HCT116 (cell line): ENCODE data around the gene C1orf21. TPM values are rescaled to one million over a fixed set of nuclear protein-coding genes. Genes with fewer than 3 reads are reported as not detected.

ENCODE experiments used
- ATAC-seq: fragments of 200-7000 bp; cut with Tn5 transposase; 2 replicates; pipeline ENCODE4 v1.9.1; 2020; ENCODE audit warnings: mild to moderate bottlenecking, moderate library complexity
- BruUV-seq: library from RNA; stranded (reverse); fragments of 400-500 nt; replicated peaks from 2 replicates; lab custom pipeline; 2021; lab: Mats Ljungman, UMichigan
- CTCF ChIA-PET: fragments of 300-600 bp; sonication (Branson Sonifier 250); formaldehyde crosslinking; loops from one replicate; lab custom pipeline; 2021; ENCODE audit warnings: antibody characterized with exemption; lab: Charles Lee
- POLR2A ChIA-PET: fragments of 300-600, 350-600 bp; sonication (Branson Sonifier 250); formaldehyde crosslinking; loops from one replicate; lab custom pipeline; 2021; ENCODE audit warnings: antibody characterized with exemption; lab: Charles Lee
- RAD21 ChIA-PET, 2 experiments: fragments of 300-600 bp; sonication (Branson Sonifier 250); formaldehyde crosslinking; loops; one replicate each; lab custom pipeline; 2023; ENCODE audit warnings: low total read pairs in 2 of 2; ENCODE audit not compliant: uncharacterized antibody in 2 of 2, unreplicated experiment in 2 of 2, low non-redundant PET in 1 of 2; lab: Charles Lee
- DNase-seq: peaks from one replicate; pipeline ENCODE4 v3.0.0-alpha.2; 2010; ENCODE audit warnings: low read depth, low spot score
- H2AFZ ChIP-seq: fragments of 200-600 bp; shearing (Covaris generic), sonication (generic); 2 replicates; pipeline ENCODE4 v1.6.1; 2017; ENCODE audit warnings: low read depth, mixed run types, mixed read lengths, antibody characterized with exemption, low read length; ENCODE audit not compliant: poor library complexity, severe bottlenecking
- H3K27ac ChIP-seq: 2 replicates; pipeline ENCODE4 v1.5.1; 2012; ENCODE audit warnings: low read depth, low read length
- H3K27me3 ChIP-seq: fragments of 200-600 bp; sonication (generic); 2 replicates; pipeline ENCODE4 v1.6.1; 2016; ENCODE audit warnings: mixed run types, low read length, mixed read lengths; ENCODE audit not compliant: insufficient read depth
- H3K36me3 ChIP-seq, 2 experiments: fragments of 200-500 bp in 1 of 2; fragments of 200-600 bp in 1 of 2; sonication (Bioruptor generic) in 1 of 2; sonication (generic) in 1 of 2; 2 replicates each; pipeline versions ENCODE4 v1.5.1 to v1.6.1; 2014 to 2016; ENCODE audit warnings: low read length in 2 of 2, inconsistent platforms in 1 of 2, mixed read lengths in 1 of 2, mixed run types in 1 of 2; ENCODE audit not compliant: insufficient read depth in 2 of 2, control insufficient read depth in 1 of 2
- H3K4me1 ChIP-seq, 2 experiments: fragments of 200-600 bp in 1 of 2; sonication (generic) in 1 of 2; 2 replicates each; pipeline versions ENCODE4 v1.5.1 to v1.6.1; 2012 to 2017; ENCODE audit warnings: low read length in 2 of 2, inconsistent platforms in 1 of 2, mild to moderate bottlenecking in 1 of 2, mixed read lengths in 1 of 2, mixed run types in 1 of 2, moderate library complexity in 1 of 2; ENCODE audit not compliant: insufficient read depth in 2 of 2, control insufficient read depth in 1 of 2
- H3K4me2 ChIP-seq: fragments of 200-600 bp; sonication (generic); 2 replicates; pipeline ENCODE4 v1.6.1; 2017; ENCODE audit warnings: mixed run types, low read length, mixed read lengths
- H3K4me3 ChIP-seq, 2 experiments: fragments of 200-600 bp in 1 of 2; sonication (generic) in 1 of 2; replicated peaks in 1 of 2; 2 replicates each; pipeline ENCODE4 v1.5.1; 2011 to 2016; ENCODE audit warnings: low read length in 2 of 2, control low read depth in 1 of 2, low read depth in 1 of 2, mild to moderate bottlenecking in 1 of 2, mixed read lengths in 1 of 2, mixed run types in 1 of 2
- H3K79me2 ChIP-seq: fragments of 200-600 bp; sonication (generic); 2 replicates; pipeline ENCODE4 v1.6.1; 2017; ENCODE audit warnings: mild to moderate bottlenecking, mixed run types, low read length, moderate library complexity, mixed read lengths; ENCODE audit not compliant: insufficient read depth
- H3K9ac ChIP-seq: fragments of 200-600 bp; sonication (generic); 2 replicates; pipeline ENCODE4 v1.6.1; 2016; ENCODE audit warnings: low read length, mixed read lengths
- H3K9me2 ChIP-seq: fragments of 200-600 bp; sonication (generic), shearing (Covaris generic); 2 replicates; pipeline ENCODE4 v1.6.1; 2017; ENCODE audit warnings: mixed run types, mild to moderate bottlenecking, moderate library complexity; ENCODE audit not compliant: insufficient read depth
- H3K9me3 ChIP-seq, 2 experiments: fragments of 200-500 bp in 1 of 2; fragments of 200-600 bp in 1 of 2; sonication (Bioruptor generic) in 1 of 2; sonication (generic) in 1 of 2; 2 replicates each; pipeline ENCODE4 v1.6.1; 2014 to 2017; ENCODE audit warnings: low read length in 2 of 2, mixed read lengths in 2 of 2, inconsistent platforms in 1 of 2, low read depth in 1 of 2, mild to moderate bottlenecking in 1 of 2, mixed run types in 1 of 2, moderate library complexity in 1 of 2; ENCODE audit not compliant: control insufficient read depth in 1 of 2, insufficient read depth in 1 of 2
- H4K20me1 ChIP-seq: fragments of 200-600 bp; sonication (generic), shearing (Covaris generic); 2 replicates; pipeline ENCODE4 v1.6.1; 2017; ENCODE audit warnings: mixed run types, mild to moderate bottlenecking, moderate library complexity; ENCODE audit not compliant: insufficient read depth
- EGR1 ChIP-seq: IDR thresholded peaks from 2 replicates; pipeline ENCODE4 v1.6.1; 2012; ENCODE audit warnings: low read depth
- ELF1 ChIP-seq: IDR thresholded peaks from 2 replicates; pipeline ENCODE4 v1.6.1; 2012; ENCODE audit warnings: low read depth, borderline replicate concordance
- EZH2 ChIP-seq: fragments of 200-600 bp; sonication (generic); IDR thresholded peaks from 2 replicates; pipeline ENCODE4 v1.6.1; 2017; ENCODE audit warnings: antibody characterized with exemption, mixed run types
- JUND ChIP-seq: IDR thresholded peaks from 2 replicates; pipeline ENCODE4 v1.6.1; 2012
- POLR2A ChIP-seq: IDR thresholded peaks from 2 replicates; pipeline ENCODE4 v1.7.0; 2011; ENCODE audit warnings: borderline replicate concordance; ENCODE audit not compliant: insufficient read depth, insufficient read length; ENCODE audit errors: extremely low read depth
- POLR2AphosphoS5 ChIP-seq: IDR thresholded peaks from 2 replicates; pipeline ENCODE4 v1.6.1; 2011; ENCODE audit warnings: mild to moderate bottlenecking, low read depth, low read length, moderate library complexity
- RAD21 ChIP-seq: IDR thresholded peaks from 2 replicates; pipeline ENCODE4 v1.6.1; 2012; ENCODE audit warnings: low read depth, mild to moderate bottlenecking
- REST ChIP-seq: IDR thresholded peaks from 2 replicates; pipeline ENCODE4 v1.6.1; 2012; ENCODE audit warnings: low read depth
- SIN3A ChIP-seq: IDR thresholded peaks from 2 replicates; pipeline ENCODE4 v1.6.1; 2012; ENCODE audit warnings: low read depth
- ZBTB33 ChIP-seq: IDR thresholded peaks from 2 replicates; pipeline ENCODE4 v1.6.1; 2011; ENCODE audit warnings: mild to moderate bottlenecking, low read length, moderate library complexity; ENCODE audit not compliant: insufficient replicate concordance; ENCODE audit errors: extremely low read depth
- ZFX ChIP-seq: fragments of 450-650 bp; IDR thresholded peaks from 2 replicates; pipeline ENCODE4 v1.6.1; 2017
- intact Hi-C: fragments of 100-400 bp; cut with micrococcal nuclease; formaldehyde crosslinking; loops from 2 replicates; pipeline ENCODE4 v1.10.0; 2022
- total RNA-seq: library from RNA; stranded (reverse); gene quantifications from one replicate; pipeline ENCODE4 v1.2.1, GENCODE V29; 2021; ENCODE audit not compliant: unreplicated experiment

C1orf21 gene
- total RNA-seq, 1 experiment from 2014 or later: 8.9 TPM

GRCh38 chr1:184499616-184500015 is 112.8 kb downstream of the C1orf21 start:
- DNase-seq: no peak
- no peaks in the 10 kb centered on the region for H3K9me2 ChIP-seq
- H3K9ac ChIP-seq: no peak overlapping the region
- ChIA-PET RAD21 (no interaction called here), POLR2A (no interaction called here), CTCF (no interaction called here)
- H3K79me2 ChIP-seq: no peaks in the 10 kb centered on the region
- H3K4me2 ChIP-seq: no peak overlapping the region
- no peaks in the 10 kb centered on the region for H3K27me3 ChIP-seq
- H3K4me1 ChIP-seq: no peaks in the 10 kb centered on the region
- no peaks in the 10 kb centered on the region for H4K20me1 ChIP-seq
- H3K27ac ChIP-seq: no peak overlapping the region
- BruUV-seq: no TSS peak
- H3K36me3 ChIP-seq: no peaks in the 10 kb centered on the region
- no peak overlapping the region for H3K4me3 ChIP-seq
- ATAC-seq: no peak
- intact Hi-C loops: no loop called here
- no peak for TF ChIP-seq RAD21
- no peak for TF ChIP-seq REST
- H3K9me3 ChIP-seq: no peaks in the 10 kb centered on the region
- H2AFZ ChIP-seq: no peak overlapping the region

- Histone ChIP-seq H3K36me3 (no peaks in the 10 kb centered on the region), H3K9me2 (no peaks in the 10 kb centered on the region), H3K4me1 (no peaks in the 10 kb centered on the region), H4K20me1 (no peaks in the 10 kb centered on the region), H3K4me3 (no peak overlapping the region), H3K4me2 (no peak overlapping the region), H3K27ac (no peak overlapping the region), H3K9me3 (no peaks in the 10 kb centered on the region), H3K9ac (no peak overlapping the region), H2AFZ (no peak overlapping the region), H3K27me3 (no peaks in the 10 kb centered on the region), H3K79me2 (no peaks in the 10 kb centered on the region)
- ATAC-seq: no peak
- BruUV-seq: no TSS peak
- no peak for DNase-seq
- TF ChIP-seq SIN3A: no peak
- TF ChIP-seq ZFX: no peak
- TF ChIP-seq EZH2: no peak
- TF ChIP-seq ELF1: no peak
- TF ChIP-seq POLR2AphosphoS5: no peak
- no peak for TF ChIP-seq ZBTB33
- TF ChIP-seq JUND: no peak
- no peak for TF ChIP-seq POLR2A
- TF ChIP-seq EGR1: no peak
- POLR2A ChIA-PET: no interaction called here
- CTCF ChIA-PET: no interaction called here
- intact Hi-C loops: no loop called here
- RAD21 ChIA-PET: interaction anchor here in 1 of 2 experiments (0.7 kb wide), 1 partner anchor 104 kb away, joined by 4 read pairs; no protein-coding TSS in a partner anchor
Observed at GRCh38 chr1:184502161-184502560, 115.3 kb downstream of the C1orf21 start.
